ENCODE results near the gene PGAM2.

The PGAM2 gene

DNA sequence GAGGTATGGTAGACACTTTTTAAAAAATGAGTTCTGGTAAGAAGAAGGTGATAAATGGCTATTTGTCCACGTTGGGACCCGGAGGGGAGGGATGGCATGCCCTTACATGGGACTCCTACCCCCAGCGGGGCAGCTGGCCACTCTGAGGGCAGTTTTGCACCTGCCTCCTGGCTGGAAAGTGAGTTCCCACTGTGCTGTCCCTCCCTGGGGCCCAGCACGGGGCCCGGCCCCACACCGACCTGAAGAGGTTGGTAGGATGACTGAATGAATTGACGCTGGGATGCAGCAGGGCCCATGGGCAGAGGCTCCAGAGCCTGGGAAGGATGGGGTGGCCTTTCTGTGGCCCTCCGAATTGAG, 38.2 kb upstream of the PGAM2 start:
- no peak for DNase-seq

DNA sequence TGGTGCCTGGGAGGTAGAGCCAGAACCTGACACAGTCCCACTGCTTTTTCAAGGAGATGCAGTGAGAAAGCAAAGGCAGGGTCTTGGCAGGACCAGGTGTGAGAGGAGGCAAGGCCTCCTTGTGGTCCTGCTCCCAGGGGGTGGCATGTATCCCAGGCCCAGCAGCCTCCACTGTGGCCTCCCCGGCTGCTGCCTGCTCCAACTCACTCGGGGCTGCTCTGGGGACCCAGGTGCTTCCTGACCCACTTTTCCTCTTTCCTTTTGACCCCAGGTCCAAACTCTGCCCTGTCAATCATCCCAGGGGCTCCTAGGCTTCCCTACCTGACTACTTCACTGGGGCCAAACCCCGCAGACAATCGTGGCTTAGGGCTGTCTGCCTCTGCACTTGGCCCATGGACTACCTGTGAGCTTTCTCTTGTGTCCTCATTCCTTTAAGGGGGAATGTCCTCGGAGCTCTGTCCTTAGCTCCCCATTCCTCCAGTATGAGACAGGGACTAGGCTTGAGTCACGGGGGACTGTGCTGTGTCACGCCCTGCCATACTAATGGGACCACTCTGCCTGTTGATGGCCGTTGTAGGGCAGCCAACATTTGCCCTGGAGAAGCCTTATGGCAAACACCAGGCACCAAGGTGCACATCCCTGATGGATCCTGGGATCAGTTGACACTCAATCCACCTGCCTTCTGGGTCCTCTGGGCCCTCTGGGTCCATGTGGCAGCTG, 37.6 kb upstream of the PGAM2 start:
- DNase-seq, result no peak

DNA sequence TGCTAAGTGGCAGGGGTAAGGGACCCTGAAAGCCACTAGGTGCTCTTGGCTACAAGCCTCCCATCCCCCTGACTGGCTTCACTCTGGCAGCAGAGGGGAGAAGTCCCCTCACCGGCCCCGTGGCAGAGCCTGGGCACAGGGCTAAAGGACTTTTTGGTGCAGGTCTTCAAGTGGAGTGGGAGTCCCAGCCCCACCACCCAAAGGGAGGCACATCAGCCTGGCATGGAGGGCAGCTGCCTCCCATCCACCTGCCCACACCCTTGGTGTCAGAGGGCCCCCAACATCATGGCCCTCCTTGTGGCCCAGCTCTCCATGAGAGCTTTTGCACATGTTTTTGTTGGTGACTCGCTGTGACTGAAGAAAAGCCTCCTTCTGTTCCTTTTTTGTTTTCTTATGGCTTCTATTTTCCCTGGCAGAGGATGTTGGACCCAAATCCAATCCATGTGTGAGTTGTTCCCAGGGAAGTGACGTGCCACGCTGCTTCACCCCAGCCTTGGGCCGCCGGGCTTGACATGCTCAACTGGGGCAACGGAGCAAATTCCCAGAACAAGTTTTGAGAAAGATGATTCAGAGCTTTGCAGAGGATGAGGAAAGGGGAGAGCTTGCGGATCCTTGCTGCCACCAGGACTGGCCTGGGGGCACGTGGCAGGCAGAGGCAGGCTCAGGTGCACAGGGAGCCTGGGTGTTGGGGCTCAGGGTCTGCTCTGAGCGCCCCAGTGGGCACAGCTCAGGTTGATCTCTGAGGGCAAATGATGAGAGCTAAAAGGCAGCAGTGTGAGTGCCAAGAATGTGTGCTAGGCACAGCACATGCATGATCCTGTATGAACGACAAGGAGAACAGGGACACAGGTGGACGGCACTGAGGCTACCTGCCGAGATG, 36.8 kb upstream of the PGAM2 start:
- DNase-seq, result no peak

DNA sequence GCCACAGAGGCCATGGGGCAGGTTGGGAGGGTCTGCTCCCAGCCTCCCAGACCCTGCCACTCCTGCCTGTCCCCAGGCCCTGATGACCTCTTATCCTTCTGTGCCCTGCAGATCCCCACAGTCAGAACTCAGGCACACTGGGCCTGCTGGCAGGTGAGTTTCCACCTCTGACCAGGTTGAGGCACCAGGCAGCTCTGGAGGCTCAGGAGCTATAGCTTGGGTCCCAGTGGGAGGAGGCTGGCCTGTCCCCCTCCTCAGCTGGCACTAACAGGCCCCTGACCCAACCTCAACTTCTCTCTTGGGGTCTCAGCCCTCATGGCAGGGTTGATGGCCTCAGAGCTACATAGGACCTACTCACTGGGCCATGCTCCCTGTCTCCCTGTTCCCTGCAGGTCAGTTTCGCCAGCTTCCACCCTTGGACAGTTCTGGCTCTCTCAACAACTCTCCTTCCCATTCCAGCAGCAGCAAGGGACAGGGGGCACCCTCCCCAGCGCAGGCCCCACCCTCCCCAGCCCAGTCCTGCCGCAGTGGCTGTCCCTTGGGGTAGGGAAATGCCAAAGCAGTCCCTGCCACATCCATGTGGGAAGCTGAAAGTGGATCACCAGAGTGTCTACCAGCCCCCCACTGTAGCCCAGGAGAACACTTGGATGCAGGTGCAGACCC, 36.1 kb upstream of the PGAM2 start:
- DNase-seq, result no peak

DNA sequence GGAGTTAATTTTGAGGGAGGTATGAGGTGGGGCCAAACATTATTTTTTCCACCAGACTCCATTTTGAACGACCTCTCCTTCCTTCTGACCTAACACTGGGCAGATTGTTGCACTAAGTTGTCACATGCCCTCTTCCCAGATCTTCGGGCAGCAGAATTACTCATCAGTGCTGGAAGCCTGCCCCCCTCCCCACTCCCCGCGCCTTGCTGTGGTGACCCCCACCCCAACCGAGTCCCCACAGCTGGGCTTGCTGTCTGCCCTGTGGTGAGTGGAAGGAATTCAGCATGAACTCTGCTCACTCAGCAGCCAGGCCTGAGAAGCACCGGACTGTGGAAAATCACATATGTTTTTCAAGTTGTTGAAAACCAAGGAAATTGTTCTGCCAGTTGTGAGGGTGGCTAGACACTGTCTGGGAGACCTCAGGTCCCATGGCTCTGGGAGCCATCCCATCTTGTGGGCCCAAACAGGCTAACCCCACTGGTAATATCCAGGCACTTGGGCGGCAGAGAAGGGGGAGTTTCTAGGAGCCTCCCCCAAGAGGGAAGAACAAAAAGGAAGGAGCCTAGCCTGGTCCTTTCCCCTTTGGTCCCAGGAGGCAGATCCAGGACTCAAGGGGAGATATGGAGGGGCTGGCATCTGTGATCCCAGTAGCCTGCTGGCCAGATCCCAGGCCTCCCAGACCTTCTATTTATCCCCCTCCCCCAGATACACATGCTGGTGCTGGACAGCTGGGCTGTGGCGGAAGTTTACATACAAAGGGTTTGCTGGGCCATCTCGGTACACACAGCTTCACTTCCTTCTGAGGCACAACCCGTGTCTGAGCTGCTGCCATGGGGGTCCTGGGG, 35.3 kb upstream of the PGAM2 start:
- no peak for DNase-seq

DNA sequence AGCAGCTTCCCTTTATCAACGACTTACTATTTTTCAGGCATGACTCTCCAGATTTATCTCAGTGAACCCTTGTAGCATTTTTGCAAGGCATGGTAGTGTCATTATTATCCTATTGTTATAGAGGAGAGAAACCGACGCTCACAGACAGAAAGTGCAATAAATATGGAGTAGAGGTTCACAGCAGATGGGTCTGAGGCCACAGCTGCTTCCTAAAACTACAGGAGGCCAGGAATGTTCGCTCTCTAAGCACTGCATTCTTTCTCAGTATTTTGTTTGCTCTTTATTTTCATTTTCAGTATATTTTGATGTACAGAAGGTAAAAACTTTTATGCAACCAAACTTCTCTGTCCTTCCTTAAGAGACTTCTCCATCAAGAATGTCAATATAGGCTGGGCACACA, 34.3 kb upstream of the PGAM2 start:
- DNase-seq, result no peak

DNA sequence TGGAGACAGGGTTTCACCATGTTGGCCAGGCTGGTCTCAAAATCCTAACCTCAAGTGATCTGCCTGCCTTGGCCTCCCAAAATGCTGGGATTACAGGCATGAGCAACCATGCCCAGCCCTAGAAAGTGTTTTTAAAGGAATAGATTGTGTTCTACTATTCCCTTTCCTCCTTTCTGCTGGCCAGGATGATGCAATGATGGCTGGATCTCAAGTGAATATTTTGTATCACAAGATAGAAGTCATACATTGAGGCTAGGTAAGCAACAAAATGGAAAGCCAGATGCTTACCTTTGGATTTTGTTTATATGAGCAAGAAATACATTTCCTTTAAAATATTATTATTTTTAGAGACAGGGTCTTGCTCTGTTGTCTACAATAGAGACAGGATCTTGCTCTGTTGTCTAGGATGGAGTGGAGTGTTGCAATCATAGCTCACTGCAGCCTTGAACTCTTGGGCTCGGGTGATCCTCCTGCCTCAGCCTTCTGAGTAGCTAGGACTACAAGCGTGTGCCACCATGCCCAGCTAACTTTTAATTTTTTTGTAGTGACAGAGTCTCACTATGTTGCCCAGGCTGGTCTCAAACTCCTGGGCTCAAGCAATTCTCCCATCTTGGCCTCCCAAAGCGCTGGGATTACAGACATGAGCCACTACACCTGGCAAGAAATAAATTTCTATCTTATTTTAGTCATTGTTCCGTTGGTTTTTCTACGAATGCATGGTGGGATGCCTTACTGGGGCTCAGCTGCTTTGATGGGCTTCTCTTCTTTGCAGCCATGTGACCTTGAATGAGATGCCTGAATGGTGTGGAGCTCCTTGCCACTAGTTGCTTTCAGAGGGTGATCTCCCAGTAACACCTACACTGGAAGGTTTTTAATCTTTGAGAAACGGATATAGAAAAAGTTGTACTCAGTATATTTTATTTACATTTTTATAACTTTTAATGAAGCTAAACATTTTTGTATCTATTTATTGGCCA, 33.0 kb upstream of the PGAM2 start:
- no peak for DNase-seq

DNA sequence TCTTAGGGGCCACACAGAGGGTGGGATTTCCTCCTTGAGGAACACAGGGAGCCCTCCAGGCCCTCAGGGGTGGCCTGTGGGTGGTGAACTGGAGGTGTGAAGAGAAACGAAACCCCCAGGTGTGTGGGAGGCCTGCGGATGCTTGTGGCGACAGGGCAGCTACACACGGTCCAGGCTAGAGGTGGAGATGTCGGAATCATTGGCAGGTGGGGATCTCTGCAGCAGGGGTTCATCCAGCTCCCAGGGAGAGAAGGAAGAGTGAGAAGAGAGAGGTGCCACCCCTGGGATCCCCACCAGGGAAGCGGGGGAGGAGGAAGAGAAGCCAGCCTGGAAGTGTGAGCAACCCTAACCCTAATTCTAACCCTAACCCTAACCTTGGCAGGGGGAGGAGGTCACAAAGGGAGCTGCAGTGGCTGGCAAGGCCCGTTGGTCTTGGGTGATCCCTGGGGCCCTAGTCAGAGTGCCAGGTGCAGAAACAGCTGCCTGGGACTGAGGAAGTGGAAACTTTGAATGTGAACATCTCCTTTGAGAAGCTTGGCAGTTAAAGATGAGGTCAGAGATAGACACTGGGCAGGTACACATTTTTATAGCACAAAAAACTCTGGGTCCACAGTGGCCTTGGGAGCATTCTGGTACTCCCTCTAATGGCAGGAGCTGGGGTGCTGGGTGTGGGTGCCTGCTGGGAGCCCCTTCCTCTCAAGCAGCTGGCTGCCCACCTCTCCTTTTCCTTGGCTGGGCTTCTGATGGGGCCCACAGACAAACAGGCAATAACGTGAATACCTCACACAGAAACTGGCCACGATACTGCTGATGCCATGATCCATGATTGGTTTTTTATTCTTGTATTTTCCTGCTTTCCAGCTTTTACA, 31.9 kb upstream of the PGAM2 start:
- DNase-seq, result peak; percentile 38

DNA sequence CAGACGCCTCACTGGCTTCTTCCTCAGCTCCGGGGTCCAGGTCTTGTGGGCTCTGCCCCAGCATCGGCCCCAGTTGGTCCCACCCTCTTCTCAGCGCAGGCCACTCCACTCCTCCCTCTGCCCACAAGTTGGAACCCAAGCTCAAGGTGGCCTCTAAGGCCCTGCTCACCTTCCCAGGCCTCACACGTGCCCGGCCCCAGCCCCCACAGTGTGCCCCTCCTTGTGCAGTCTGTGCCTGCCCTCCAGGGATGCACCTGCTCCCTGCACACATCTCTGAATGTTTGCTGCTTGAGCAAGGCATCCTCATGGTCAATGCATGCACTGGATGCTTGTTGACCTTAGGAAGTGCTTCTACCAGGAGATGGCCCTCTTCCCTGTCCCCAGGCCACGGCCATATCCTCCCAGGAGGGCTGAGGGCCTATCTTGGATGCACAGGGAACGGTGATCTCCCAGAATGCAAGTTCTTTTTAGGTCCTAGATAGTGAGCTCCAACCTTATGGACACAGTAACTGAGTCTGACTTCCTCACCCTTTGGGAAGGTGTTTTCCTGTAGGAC, 31.0 kb upstream of the PGAM2 start:
- no peak for DNase-seq

DNA sequence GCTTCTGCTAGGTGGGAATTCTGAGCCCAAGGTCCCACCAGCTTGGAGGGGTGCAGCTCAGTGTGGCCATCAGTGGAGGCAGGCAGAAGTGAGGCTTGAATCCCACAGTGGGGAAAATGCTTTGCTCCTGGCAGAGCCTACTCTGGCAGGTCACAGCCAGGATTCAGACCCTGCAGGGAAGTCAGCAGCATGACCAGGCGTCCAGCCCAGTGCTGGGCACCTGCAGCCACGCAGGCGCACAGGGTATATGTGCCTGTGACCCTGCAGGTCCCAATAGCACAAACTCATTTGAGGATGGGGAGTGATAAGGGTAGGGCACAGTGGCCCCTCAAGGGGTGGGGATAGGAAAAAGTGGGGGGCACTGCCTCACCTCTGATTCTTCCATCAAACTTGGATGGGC, 30.4 kb upstream of the PGAM2 start:
- DNase-seq, result no peak

DNA sequence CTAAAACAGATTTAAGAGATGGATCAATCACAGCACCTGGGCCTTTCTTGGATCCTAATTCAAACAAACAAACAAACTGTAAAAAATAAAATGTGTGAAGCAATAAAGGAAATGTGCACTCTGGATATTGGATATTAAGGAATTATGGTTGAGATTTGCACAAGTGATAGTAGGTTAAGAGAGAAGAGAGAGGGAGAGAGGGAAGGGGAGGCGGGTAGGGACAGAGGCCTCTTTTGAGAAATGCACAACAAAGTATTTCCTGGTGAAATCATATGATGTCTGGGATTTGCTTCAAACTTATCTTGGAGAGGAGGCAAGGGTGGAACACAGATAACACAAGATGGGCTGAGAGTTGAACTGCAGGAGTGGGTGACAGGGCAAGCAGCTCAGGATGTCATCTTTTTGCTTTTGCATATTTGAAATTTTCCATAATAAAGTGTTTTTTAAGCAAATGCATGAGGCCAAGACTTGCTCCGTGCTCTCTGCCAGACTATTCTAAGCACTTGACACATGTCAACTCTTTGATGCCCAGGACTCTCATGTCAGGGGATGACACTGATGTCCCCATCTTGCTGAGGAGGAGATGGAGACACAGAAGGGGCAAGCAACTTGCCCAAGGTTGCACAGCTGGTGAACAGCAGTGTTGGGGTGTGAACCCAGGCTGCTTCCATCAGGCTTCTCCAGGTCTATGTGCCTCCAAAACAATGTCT, 29.7 kb upstream of the PGAM2 start:
- DNase-seq, result no peak

DNA sequence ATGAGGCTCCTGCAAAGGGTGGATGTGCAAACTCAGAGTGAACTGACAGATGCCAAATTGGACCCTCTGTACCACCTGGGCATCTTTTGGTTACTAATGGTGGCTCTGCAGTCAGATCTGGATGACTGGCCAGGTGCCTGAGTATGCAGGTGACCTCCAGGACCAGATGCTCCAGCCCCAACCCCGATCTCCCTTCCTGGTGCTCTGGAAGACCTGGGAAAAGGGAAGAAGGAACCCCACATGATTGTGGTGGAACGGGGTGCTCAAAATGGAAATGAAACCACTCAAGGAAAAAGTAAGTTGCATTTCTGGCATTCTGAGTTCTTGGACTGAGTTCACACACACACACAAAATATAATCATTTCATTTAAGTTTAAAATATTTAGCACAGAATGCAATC, 29.0 kb upstream of the PGAM2 start:
- DNase-seq, result no peak

DNA sequence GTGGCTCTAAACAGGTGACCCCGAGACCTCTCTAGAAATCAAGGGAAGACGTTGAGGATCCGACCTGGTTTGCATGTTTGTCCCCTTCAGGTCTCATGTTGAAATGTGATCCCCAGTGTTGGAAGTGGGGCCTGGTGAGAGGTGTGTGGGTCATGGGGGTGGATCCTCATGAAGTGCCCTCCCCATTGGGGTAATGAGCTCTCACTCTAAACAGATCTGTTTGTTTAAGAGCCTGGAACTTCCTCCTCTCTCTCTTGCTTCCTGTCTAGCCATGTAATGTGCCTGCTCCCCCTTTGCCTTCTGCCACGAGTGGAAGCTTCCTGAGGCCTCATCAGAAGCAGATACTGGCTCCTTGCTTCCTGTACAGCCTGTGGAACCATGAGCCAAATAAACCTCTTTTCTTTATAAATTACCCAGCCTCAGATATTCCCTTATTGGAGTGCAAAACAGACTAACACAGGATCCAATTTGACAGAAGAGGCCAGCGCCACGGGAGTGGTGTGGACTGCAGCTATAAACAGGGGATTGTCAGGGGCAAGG, 27.8 kb upstream of the PGAM2 start:
- DNase-seq, result no peak

DNA sequence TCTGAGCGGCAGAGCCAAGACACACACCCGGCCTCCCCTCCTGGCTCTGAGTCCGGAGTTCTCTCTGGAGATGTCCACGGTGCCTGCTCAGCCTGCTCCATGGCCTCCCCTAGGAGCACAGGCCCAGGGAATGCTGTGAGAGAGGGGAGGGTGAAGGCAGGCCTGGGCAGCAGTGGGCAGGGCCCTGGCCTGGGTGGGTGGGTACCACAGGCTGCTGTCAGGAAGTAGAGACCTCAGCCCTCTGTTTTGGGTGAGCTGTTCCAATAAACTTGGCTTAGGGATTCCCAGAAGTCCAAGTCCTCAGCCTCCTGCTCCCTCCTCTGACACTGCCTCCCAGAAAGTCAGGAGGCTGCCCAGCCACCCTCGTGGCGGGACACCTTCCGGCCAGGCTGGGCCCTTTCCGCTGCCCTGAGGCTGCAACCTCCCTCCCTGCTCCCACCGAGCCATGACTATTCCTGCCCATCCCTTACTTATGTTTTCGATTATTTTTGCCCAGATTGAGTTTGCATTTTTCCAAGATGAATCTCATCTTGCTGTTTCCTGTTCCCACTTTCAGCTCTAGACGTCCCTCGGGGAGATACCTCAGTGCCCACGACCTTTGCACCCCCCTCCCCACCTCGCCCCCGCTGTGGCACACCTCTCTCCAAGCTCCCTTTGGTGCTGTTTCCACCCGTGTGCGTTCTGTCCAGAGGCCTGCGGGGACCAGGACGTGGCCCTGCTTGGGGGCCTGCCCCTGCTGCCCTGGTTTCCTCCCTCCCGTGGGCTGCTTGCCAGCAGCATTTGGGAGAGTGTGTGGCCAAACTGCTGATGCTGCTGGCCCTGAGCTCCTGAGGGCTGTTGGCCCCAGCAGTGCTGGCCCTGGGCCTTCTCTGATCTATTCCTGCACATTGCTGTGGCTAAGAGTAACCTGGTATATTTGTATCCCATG, 22.8 kb upstream of the PGAM2 start:
- DNase-seq, result no peak

DNA sequence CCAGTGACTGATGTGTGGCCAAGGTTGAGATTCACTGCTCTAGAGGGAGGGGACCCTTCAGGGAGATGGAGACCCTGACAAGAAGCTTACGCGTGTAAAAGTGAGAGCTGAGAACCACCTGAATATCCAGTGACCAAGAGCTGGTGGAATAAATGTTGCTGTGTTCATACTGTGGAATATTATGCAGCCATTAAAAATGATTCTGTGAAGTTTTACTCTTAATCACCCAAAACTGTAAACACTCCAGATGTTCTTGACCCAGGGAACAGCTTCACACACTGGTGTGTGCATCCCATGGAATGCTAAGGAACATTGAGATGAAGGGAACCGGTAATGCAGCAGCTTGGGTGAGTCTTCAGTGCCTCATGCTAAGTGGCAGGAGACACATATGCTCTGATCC, 21.3 kb upstream of the PGAM2 start:
- DNase-seq, result no peak

DNA sequence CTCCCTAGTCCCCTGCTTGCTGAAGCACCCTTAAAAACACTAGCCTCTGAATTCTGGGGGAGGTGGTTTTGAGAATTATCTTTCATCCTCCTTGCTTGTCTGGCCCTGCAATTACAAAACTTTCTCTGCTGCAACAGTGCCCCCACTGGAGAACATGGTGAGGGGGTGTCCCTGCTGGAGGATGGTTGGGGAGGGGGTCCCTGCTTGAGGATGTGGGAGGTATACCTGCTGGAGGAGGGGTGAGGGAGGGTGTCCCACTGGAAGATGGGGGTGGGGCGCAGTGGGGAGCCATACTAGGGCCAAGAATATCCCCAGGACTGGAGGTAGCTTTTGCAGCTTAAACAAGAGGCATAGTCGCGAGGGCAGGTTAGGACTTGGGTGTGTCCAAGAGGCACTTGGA, 20.2 kb upstream of the PGAM2 start:
- no peak for DNase-seq

DNA sequence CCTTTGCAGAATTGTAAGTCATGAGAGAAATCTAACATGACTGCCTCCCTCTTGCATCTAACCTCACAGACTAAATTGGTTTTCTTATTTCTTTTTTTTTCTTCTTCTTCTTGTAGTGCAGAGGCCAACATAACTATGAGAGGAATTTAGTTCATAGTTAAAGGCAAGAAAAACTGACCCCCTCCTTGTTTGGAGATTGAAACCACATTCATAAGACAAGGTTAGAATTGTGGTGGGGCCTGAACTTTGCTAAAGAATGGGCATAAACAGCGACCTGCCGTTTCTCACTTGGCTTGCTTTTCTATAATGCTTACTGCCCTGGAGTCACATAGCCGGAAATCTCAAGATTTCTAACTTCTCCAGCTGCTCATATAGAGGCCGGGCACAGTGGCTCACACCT, 19.3 kb upstream of the PGAM2 start:
- no peak for DNase-seq

DNA sequence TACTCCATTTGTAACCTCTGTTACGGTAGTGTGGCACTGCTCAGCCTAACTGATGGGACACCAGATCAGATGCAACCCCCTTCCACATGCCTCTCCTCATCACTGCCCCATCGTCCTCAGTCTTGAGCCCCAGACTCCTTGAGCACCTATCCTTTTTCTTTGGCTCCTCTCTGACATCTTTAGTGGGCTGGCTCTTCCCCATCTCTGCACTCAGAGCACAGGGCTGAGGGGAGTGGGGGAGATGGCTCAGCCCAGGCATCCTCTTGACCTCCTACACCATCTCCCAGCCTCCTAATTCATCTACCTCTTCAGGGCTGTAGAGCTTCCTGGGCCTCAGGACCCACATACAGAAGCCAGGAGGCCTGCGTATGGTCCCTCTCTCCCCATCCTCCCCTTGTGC, 18.4 kb upstream of the PGAM2 start:
- DNase-seq, result no peak

Data from stimulated activated CD4-positive, alpha-beta T cell treated with anti-CD3 and anti-CD28 coated beads, Interleukin-15, amount 100 ng/mL, for 24 hours (primary cell).